Suppressor macrophage (primary cell): Measurements from ENCODE around the gene GATAD1.
"Not testable (repeated sequence)": the region's sequence is repeated elsewhere in the genome, so short reads cannot be mapped to it uniquely, and the experiment has no call there.

ENCODE experiments used
- DNase-seq, 4 experiments: peaks; one replicate each; pipeline ENCODE4 v3.0.0-alpha.2; 2020 to 2022
- total RNA-seq, 17 experiments: gene quantifications; one replicate each; lab custom pipeline; 2026; ENCODE audit warnings: mixed read lengths in 6 of 17, inconsistent platforms in 3 of 17; lab: John Stamatoyannopoulos, UW

Gene GATAD1
- 26.3 to 77.9 (median 52.9) reads per million in 17 experiments for total RNA-seq

- peak; percentile 93 to 96 (median 95) for DNase-seq
These were observed at the start of gene GATAD1 for GRCh38 chr7:92447345-92448204. TSS of gene GATAD1 (plus strand) at chr7:92447482. CDS start at chr7:92447730, 248 bp downstream.

GRCh38 chr7:92397542-92397941 is 49.7 kb upstream of the GATAD1 start:
- no peak for DNase-seq

- no peak for DNase-seq
These were observed 47.3 kb upstream of the GATAD1 start for GRCh38 chr7:92400013-92400412.

- DNase-seq = peak in 2 of 4 experiments; percentile 6 to 16
These were observed 44.1 kb upstream of the GATAD1 start for GRCh38 chr7:92402920-92403759.

GRCh38 chr7:92403760-92404074 is 43.6 kb upstream of the GATAD1 start:
- DNase-seq = no peak

GRCh38 chr7:92404170-92404614 is 43.1 kb upstream of the GATAD1 start:
- peak in 2 of 4 experiments; percentile 3 to 13 for DNase-seq

GRCh38 chr7:92409357-92409756 is 37.9 kb upstream of the GATAD1 start:
- DNase-seq = no peak

- not testable (repeated sequence) for DNase-seq
These were observed 37.1 kb upstream of the GATAD1 start for GRCh38 chr7:92410162-92410561.

- no peak for DNase-seq
These were observed 34.5 kb upstream of the GATAD1 start for GRCh38 chr7:92412745-92413144.

- DNase-seq = no peak
These were observed 33.7 kb upstream of the GATAD1 start for GRCh38 chr7:92413550-92413949.

GRCh38 chr7:92415225-92415624 is 32.1 kb upstream of the GATAD1 start:
- no peak for DNase-seq

- DNase-seq = no peak
These were observed 29.4 kb upstream of the GATAD1 start for GRCh38 chr7:92417913-92418312.

GRCh38 chr7:92421676-92422435 is 25.4 kb upstream of the GATAD1 start:
- peak in 3 of 4 experiments; percentile 10 to 39 (median 34) for DNase-seq

- no peak for DNase-seq
These were observed 24.4 kb upstream of the GATAD1 start for GRCh38 chr7:92422926-92423325.

- DNase-seq = peak; percentile 9 to 52 (median 30)
These were observed 23.6 kb upstream of the GATAD1 start for GRCh38 chr7:92423710-92424131.

- peak in 3 of 4 experiments; percentile 22 to 55 (median 31) for DNase-seq
These were observed 21.9 kb upstream of the GATAD1 start for GRCh38 chr7:92425311-92425947.

- no peak for DNase-seq
These were observed 20.1 kb upstream of the GATAD1 start for GRCh38 chr7:92427193-92427592.

- DNase-seq = no peak
These were observed 14.9 kb upstream of the GATAD1 start for GRCh38 chr7:92432299-92432946.

GRCh38 chr7:92433019-92433418 is 14.3 kb upstream of the GATAD1 start:
- DNase-seq = no peak

GRCh38 chr7:92435542-92435941 is 11.7 kb upstream of the GATAD1 start:
- no peak for DNase-seq
